GM18867 (cell line): ENCODE measurements around the gene NRG2.

Experiments
- ATAC-seq: cut with Tn5 transposase; IDR thresholded peaks from one replicate; pipeline ENCODE4 v1.9.1; 2021; ENCODE audit warnings: mild to moderate bottlenecking, moderate library complexity; ENCODE audit not compliant: unreplicated experiment

Gene NRG2

DNA sequence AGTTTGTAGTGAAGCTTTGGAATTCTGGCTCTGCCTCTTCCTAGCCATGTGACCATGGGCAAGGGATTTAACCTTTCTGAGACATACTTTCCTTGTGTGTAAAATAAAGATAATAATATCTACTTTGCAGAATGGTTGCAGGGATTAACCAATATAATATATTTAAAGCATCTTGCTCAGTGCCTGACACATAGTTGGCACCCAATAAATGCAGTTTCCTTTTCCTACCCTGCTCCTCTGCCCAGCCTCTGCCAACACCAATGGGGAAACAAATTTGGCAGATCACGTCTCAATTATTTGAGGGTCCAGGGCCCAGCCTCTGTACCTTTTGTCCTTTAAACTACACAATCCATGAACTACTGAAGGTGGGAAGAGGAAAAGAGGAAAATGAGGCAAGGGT is 91.1 kb downstream of the NRG2 start:
- ATAC-seq = no peak

DNA sequence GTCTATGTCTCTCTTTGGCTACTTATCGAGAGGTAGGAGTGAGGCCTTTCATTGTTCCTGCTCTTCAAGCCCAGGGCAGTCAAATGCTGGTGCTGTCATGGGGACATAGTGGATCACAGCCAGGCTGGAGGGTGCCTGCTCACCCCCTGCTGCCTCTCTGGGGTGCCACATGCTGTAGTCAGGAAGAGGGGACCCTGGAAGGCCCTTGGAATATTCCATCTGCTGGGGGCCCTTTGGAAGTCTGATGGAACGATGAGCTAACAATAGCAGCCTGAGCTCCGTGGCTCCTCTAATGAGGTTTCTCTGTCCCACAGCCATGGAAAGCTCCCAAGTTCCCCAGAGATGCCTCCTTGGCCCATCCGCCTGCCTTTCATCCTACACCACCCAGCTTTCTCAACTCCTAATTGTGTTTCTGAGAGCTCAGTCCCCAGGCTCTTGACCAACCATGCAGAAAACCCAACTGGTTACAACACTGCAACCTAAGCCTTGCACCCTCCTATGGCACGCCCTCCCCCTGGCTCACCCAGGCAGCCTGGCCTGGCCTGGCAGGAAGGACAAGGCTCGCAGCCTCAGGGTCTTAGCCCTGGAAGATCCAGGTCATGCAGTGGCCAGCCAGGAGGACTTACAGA is 91.7 kb downstream of the NRG2 start:
- no peak for ATAC-seq

- no peak for ATAC-seq
Observed at GRCh38 chr5:139950436-139950835, 92.7 kb downstream of the NRG2 start.

- ATAC-seq = no peak
Observed at GRCh38 chr5:139949710-139950109, 93.4 kb downstream of the NRG2 start.

GRCh38 chr5:139947727-139948126 is 95.4 kb downstream of the NRG2 start:
- ATAC-seq = no peak

DNA sequence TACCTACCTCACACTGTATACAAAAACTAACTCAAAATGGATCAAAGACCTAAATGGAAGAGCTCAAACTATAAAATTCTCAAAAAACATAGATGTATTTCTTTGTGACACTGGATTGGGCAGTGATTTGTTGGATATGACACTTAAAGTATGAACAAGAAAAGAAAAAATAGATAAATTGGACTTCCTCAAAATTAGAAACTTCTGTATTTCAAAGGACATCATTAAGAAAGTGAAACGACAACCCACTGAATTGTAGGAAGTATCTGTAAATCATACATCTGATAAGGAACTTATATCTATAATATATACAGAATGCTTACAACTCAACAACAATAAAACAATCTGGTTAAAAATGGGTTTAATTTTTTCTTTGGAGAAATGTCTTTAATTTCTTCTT is 96.7 kb downstream of the NRG2 start:
- ATAC-seq = no peak

DNA sequence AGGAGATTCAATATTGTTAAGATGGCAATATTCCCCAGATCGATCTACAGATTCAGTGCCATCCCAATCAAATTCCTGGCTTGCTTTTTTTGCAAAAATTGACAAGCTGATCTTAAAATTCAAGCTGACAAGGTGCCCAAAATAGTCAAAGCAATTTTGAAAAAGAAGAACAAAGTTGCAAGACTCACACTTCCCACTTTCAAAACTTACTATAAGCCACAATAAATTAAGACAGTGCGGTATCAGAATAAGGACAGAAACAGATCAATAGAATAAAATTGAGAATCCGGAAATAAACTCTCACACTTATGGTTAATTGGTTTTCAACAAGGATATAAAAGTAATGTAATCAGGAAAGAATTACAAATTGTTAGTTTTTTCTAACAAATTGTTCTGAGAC is 97.1 kb downstream of the NRG2 start:
- no peak for ATAC-seq

DNA sequence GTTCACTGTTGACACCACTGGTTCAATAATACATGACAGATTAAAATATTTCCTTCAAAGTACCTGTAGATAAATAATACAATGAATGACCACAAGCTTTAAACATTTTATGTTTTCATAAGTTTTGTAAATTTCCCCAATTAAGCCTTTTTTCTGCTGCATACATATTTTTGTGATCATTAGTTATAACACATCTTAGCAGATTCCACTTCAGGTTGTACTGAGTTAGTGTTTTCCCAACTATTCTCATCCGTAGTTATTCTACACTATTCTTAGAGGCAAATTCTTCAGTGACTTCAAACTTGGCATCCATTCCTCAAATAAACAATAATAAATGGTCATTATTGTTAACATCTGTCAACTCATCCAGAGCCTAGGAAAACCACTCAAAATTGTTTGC is 100.9 kb downstream of the NRG2 start:
- ATAC-seq = no peak

DNA sequence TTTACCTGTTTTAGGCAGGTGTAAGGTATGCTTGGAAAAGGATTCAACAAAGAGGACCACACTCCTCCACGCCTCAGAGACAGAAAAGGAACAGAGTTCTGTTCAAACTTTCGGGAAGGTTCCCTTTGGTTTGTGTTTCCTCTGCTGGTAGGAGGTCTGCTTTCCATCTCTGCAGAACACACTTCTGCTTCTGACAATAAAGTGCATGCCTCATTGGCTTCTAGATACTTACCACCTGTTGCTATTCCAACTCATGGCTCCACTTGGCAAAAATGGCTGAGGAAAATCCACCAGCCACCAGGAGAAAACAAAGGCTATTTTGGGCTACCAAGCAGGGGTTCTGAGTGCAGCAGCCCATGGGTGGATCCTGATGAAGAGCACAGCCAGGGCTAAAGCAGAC is 112.7 kb downstream of the NRG2 start:
- ATAC-seq = no peak

GRCh38 chr5:139926797-139927503 is 116.1 kb downstream of the NRG2 start:
- no peak for ATAC-seq

DNA sequence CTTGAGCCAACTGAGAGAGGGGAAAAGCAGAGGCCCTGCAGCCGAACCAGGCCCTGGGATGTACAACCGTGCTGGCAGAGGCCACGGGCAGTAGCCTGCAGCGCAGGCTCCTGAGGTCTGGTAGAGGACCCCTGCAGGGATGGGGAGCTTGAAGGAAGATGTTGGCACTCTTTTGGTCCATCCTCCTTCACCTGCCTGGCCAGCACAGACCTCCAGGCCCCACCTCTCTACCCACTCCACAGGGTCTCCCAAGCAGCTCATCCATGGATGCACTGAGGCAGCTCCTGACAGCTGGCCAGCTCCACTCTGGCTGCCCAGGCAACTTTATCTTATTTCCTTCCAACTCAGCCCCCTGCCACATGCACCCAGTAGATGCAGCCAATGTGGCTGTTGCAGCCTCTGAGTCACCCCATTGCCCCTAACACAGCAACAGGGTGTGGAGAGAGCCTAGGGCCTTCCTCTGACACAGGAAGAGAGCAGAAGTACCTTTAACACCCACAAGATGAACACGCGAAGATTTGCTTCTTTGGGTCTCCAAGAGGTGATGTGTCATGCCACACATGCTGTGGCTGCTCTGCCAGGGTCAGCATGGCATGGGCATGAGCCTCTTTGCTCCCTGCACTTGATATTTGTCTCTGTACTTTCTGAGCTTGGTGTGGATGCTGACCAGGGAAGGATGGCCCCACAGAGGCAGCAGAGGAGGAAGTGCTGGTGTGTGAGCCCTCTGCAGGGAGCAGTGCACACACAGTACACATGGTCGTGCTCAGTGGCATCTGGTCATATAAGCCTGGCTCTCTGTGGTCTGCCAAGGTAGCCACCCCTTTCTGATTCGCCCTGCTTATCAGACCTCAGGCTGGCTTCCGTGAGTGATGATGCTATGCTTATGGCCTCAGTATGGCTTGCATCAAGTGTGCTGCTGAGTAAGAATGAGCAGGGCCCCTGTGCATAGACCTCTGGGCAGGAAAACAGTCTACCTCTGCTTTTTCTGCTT is 117.2 kb downstream of the NRG2 start:
- no peak for ATAC-seq

GRCh38 chr5:139925216-139925562 is 117.9 kb downstream of the NRG2 start:
- ATAC-seq = no peak

DNA sequence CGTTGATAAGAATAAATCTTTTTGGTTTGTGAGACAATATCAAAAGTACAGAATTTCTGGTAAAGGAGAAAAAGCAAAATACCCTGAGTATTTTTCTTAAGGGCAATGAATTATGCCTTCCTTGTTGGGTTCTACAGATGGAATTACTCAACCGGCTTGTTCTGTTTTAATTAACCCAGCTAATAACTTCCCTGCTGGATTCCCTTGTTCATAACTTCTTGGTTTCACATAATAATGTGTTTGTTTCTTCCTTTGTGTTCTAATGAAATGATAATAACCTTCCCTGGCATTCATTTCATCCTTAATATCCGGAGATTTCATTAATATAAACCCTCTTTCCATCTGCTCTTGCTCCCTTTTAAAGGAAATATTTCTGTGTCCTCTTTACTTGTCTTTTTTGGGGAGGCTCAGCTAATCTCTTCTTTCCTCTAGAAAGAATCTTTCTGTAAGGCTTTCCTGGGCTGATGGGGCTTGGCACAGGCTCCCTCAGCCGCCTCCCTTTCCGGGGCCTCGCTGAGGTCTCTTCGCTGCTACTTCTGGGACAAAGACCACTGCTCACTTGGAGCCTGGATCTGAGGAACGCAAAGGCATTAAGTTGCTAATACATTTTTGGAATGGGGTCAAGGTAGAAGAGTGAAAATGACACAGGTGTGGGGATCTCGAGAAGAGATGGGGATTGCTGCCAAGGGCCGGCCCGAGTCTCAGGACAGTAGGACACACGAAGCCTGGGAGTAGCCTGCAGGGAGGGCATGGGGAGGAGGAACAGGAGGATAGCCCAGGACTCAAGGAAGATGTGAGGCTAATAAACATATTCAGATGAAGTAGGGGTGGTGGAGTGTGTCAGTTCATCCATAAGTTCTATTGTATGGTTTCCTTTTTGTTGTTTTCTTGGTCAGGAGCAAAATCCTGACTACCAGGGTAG is 118.5 kb downstream of the NRG2 start:
- ATAC-seq = no peak

DNA sequence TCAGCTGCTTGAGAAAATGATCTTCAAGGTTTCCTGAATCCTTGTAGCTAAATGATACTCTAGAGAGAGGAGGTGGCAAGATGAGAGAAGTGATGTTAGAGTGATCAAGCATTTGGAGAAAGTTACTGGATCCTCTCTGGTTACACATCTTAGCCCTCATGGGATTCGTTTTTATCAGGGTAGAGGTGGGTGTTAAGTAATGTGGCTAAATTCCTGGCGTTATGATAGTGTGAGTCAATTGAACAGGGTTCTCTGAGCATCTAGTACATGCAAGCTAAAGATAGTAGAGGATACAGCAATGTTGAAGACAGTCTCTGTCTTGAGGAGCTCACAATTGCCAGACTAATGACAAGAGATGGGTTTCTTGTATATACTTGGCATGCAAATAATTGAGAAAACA is 123.8 kb downstream of the NRG2 start:
- ATAC-seq = no peak

DNA sequence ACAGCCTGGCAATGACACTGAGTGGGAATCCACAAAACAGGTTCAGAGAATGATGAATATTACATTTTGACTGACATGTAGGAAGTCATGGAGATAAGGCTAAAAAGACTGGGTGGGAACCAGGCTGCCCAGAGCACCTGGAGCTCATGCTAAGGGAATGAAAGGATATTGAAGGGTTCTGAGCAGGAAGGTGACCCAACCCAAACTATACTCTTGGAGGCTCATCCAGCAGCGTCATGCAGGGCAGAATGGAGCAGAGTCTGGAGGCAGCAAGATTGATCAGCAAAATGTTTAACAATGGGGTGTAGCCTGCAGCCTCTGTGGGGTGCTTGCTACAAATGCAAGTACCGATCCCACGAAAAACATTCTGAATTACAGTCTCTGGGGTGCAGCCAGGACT is 127.3 kb downstream of the NRG2 start:
- no peak for ATAC-seq

GRCh38 chr5:139915266-139915665 is 127.8 kb downstream of the NRG2 start:
- ATAC-seq = no peak

GRCh38 chr5:139914218-139914807 is 128.8 kb downstream of the NRG2 start:
- no peak for ATAC-seq

DNA sequence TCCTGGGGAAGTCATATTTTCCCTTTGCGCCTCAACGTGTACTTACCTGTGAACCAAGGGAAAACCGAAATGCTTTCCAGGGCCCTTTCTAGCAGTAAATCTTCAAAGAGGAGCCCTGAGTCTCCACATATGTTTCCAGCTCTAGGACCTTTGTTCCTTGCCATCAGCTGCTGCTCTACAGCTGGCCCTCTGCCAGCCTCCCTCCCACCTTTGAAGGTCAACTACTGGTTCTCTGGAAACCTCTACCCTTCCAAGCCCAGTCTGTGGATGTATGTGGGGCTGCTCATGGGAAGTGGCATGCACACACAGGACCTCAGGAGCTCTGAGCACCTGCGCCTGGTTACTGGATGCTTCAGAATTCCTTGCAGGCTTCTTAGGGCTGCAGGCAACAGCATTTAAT is 130.3 kb downstream of the NRG2 start:
- ATAC-seq = no peak

DNA sequence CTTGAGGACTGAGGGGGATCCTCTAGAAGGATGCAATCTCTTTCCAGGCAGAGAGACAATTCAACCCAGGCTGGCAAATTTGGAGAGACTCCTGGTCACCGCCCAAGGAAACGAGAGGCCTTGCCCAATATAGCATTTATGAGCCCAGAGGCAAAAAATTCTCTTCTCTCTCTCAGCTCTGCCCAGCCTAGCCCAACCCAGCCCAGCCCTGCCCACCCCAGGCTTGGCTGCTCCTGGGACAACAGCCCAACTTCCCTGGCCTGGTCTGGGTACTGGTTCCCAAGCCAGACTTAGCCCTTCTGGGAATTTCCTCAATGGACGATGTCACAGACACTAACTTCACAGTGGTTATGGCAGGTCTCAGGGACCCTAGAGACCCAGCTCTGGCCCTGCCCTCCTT is 130.9 kb downstream of the NRG2 start:
- no peak for ATAC-seq

- no peak for ATAC-seq
Observed at GRCh38 chr5:139911425-139912120, 131.5 kb downstream of the NRG2 start.
